NOMO-1 (cell line): ENCODE results near the gene MALT1.
A peak's percentile ranks its signal among the peaks of the same experiment; 100 is the strongest.
"Not testable (repeated sequence)": the region's sequence is repeated elsewhere in the genome, so short reads cannot be mapped to it uniquely, and the experiment has no call there.

Experiments used
- DNase-seq, 2 experiments: peaks; one replicate each; lab custom pipeline; 2025; ENCODE audit not compliant: unreplicated experiment in 2 of 2; lab: John Stamatoyannopoulos, UW

The MALT1 gene

GRCh38 chr18:58650830-58651229, 20.4 kb upstream of the MALT1 start:
- DNase-seq: not testable (repeated sequence)

- DNase-seq: not testable (repeated sequence)
Observed at GRCh38 chr18:58653144-58653722, 18.0 kb upstream of the MALT1 start.

GRCh38 chr18:58653814-58654509, 17.3 kb upstream of the MALT1 start:
- DNase-seq: no peak

GRCh38 chr18:58654896-58655614, 16.2 kb upstream of the MALT1 start:
- DNase-seq: no peak

GRCh38 chr18:58657081-58657480, 14.2 kb upstream of the MALT1 start:
- DNase-seq: no peak

- no peak for DNase-seq
Observed at GRCh38 chr18:58657494-58657893, 13.8 kb upstream of the MALT1 start.

GRCh38 chr18:58659691-58660090, 11.6 kb upstream of the MALT1 start:
- no peak for DNase-seq

- no peak for DNase-seq
Observed at GRCh38 chr18:58660915-58661314, 10.3 kb upstream of the MALT1 start.

- DNase-seq: no peak
Observed at GRCh38 chr18:58661423-58661822, 9.8 kb upstream of the MALT1 start.

GRCh38 chr18:58662118-58662517, 9.1 kb upstream of the MALT1 start:
- no peak for DNase-seq

- DNase-seq: no peak
Observed at GRCh38 chr18:58666176-58666575, 5.1 kb upstream of the MALT1 start.

GRCh38 chr18:58668211-58668610, 3.1 kb upstream of the MALT1 start:
- DNase-seq: no peak

- DNase-seq: no peak
Observed at GRCh38 chr18:58668897-58669296, 2.4 kb upstream of the MALT1 start.

GRCh38 chr18:58669731-58670378, 1.4 kb upstream of the MALT1 start:
- DNase-seq: peak in 1 of 2 experiments; percentile 39

GRCh38 chr18:58670404-58671110, 708 bp upstream of the MALT1 start:
- DNase-seq: peak; percentile 88 to 90

GRCh38 chr18:58671632-58672564, 633 bp downstream of the MALT1 start:
- peak; percentile 24 to 64 for DNase-seq

- DNase-seq: no peak
Observed at GRCh38 chr18:58674159-58674558, 2.9 kb downstream of the MALT1 start.

- no peak for DNase-seq
Observed at GRCh38 chr18:58674863-58675472, 3.7 kb downstream of the MALT1 start.

GRCh38 chr18:58676270-58676669, 5.0 kb downstream of the MALT1 start:
- no peak for DNase-seq
